GM18511 (cell line): ENCODE data around the gene GRIN2C.

Experiments
- ATAC-seq: cut with Tn5 transposase; IDR thresholded peaks from one replicate; pipeline ENCODE4 v1.9.1; 2021; ENCODE audit warnings: mild to moderate bottlenecking, moderate library complexity; ENCODE audit not compliant: unreplicated experiment

Gene GRIN2C

DNA sequence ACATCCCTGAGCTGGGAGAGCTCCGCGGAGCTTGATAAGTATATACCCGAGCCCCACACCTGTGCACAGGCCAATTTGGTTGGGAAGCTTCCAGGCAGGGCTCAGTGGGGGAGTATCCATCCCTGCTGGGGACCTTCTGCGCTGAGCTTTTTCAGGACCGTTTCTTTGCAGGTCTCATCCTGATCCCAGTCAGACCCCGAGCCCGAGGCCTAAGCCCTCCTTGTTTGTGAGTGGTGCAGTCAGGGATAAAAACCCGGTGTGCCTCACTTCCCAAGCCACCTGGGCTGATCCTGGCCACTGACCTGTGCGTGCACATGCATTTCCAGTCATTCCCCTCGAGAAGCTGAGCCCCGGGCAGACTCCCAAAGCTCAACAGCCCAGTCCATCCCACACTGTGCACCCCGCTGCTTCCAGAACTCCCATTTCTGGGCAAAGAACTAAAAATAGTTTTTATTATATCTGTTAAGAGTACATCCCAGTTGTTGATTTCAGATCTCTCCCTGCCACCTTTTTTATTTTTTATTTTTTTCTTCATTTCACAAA lies 56.2 kb downstream of the GRIN2C start:
- ATAC-seq: no peak

DNA sequence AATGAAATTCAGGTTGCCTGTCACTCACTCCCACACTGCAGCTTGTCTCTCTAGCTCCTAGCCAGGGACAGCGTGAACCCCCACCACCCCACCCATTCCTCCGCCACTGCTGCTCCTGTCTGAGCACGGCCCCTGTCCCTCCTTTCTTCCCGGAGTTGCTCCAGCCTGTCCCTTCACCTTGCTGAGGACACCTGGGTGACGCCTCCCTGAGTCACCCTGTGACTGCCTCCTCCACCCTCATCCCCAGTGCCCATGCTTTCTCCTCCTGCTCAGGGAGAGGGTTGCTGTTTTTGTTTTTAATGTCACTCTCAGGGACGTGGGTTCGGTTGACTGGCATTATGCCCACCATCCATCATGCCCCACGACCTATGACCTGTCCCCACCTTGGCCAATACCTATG lies 57.8 kb downstream of the GRIN2C start:
- ATAC-seq: no peak

DNA sequence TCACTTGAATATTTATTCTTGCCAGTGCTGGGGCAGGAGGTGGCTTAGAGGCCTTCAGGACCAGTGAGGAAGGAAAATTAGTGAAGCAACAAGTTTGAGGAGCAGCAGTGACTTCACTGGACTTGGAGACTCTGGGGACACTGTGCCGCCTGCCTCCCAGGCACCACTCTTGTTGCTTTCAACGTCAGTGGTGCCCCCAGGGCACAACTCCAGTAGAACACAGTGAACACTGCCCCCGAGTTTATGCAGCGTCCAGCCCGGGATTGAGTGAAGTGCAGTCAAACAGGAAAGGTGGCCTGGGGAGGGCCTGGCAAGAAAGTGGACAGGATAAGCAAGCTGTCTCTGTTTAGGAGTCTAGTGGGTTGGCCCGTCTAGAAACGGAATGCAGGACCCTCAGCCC lies 59.2 kb downstream of the GRIN2C start:
- ATAC-seq: no peak

DNA sequence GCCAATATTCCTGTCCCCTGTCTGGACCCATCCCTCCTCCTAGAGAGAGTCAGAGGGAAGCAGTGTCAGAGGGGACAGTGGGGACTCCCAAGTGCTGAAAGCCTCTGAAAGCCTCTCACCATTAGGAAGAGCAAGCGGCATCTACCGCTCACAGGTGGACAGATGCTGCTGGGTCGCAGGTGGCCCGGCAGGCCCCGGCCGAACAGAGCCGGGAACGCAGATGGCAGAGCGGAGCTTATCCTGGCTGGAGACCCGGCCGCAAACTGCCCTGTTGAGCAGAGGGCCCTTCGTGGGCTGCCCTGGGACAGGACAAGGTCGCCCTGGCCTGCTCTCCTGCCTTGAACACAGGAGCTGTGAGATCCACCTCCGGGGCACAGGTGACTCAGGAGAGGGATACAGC lies 60.6 kb downstream of the GRIN2C start:
- ATAC-seq: no peak

DNA sequence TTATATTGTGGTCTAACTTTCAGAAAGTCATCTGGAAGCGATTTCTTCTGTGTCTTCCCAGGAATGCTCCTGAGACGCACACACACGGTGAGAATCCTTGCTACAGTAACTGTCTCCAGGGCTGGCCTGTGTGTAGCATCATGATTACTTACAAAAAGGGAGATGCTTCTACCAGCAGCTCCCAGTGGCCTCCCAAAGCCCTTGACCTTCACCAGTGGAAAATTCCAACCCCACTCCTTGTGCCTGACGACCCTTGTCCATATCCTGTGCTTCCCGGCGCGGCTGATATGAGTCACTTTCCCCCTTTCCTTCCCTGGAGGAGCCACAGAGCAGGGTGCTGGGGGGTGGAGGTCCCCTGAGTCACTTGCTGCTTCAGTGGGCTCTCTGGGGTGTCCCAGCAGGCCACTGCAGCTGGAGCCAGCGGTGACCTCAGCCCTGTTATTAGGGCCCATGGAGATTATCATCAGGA lies 61.4 kb downstream of the GRIN2C start:
- ATAC-seq: no peak

DNA sequence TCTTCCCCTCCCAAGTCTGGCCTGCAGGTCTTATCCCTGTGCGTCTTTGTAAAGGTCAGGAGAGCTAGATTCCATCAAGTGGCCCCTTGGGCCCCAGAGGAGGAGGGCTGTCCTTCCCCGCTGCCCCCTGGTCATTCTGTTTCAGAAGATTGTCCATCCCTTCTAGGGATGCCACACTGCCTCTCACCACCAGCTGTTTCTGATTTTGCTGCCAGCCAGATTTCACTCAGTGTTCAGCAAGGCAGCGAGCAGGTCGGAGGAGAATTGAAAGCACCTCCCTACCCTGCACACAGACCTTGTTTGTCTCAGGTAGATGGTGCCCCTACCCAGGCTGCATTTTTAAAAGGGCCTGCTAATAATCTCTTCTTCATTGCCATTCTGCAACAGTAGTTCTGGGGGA lies 61.9 kb downstream of the GRIN2C start:
- ATAC-seq: no peak

DNA sequence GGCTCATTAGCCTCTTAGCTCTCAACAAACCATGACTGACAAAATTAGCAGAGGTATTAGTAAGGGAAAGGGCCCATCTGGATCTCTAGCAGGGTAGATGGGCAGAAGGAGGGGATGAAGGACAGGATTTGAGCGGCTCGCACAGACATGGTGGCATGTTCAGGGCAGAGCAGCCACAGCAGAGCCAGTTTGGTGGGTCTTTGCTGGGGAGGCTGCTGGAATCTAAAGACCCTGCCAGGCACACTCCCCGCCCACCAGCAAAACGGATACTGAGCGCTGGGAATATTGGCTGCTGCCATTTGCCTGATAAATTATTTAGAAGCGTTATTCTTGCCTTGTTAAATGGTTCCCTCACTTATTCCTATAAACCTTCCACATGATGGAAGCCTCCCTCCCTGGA lies 62.8 kb downstream of the GRIN2C start:
- ATAC-seq: no peak

DNA sequence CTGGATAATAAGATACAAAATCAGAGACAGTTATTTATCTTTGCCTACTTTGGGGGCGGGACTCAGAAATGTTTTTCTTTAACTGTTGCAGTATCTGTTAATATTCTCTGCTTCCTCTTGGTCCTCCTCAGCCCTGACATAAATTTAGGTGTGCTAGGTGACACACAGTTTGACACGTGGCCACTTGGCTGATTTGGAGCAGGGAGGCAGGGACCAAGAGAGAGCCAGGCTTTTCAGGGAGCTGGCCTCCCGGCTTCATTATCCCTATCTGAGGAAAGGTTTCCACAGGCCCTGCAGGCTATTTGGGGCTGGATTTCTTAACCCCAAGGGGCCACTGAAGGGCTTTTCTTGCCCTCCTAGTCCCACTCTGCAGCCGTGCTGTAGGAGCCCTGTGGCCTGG lies 63.5 kb downstream of the GRIN2C start:
- ATAC-seq: no peak

DNA sequence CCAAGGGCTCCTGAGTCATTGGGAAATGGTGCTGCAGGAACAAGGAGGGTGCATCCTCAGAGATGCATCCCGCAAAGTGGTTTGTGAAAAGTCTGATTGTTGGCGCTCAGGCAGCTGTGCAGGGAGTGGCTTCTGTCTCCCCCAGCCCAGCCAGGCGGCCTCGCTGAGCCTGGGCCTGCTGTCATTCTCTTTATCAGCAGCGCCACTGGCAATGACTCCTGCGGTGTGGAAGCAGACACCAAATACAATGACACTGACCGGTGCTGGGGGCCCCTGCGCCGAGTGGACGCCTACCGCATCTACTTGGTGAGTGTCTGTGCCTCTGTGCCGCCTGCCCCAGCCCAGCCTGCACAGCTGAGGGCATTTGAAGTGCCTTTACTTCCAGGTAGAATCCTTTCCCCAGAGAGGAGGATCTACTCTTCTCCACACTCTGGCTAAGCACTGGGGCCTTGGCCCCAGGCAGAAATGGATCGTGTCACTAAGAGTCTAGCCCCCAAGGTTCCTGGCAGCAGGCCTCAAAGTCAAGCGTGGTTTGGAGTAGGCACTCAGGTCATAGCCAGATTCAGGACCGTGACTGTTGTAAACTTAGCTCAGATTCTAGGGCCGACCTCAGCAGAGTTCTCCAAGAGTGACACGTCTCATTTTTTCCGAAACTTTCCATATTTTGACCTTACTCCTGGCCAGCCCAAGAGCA lies 64.2 kb downstream of the GRIN2C start:
- no peak for ATAC-seq

DNA sequence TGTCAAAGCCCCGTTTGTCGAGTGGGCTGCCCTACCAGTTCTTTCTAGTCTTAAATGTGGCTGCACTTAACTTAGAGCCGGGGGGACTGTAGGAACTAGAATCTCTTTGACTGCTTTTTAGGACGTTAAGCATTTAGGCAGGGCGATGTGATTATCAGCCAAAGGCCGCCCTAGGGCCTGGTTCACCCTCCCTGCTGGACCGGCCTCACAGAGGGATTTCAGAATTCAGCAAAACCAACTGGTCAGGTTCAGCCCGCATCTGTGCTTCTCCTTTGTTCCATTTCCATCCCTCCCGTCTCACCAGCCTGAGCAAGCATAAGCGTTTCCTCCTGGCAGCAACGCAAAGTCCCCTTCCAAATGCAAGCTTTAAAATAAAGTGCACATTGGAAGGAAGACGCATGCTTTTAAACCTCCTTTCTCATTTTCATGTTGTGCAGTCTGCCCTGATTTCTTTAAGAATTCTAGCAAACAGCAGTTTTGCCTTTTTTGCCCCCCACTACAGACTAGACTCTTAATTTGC lies 67.0 kb downstream of the GRIN2C start:
- ATAC-seq: no peak
